HG02623 (cell line): ENCODE results near the gene LAMB2.

ENCODE experiments used
- ATAC-seq: cut with Tn5 transposase; IDR thresholded peaks from one replicate; pipeline ENCODE4 v1.9.1; 2021; ENCODE audit warnings: moderate library complexity; ENCODE audit not compliant: unreplicated experiment

The LAMB2 gene

DNA sequence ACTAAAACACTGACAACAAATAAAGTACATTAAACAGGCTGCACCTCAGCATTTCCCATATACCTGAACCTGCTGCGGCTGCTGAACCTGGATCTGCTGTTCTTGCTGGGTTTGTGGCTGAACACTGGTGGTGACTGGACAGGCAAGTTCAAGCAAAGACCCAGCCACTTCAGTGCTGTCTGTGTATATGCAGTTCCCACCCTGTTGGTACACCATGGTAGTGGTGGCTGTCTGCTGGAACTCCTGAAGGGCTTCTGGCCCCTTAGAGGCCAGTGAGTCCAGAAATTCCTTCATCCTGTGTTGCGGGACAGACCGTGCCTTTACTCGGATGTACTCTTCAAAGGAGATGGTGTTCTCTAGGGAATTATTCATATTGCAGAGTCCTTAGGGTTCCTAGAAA, 56.2 kb downstream of the LAMB2 start:
- no peak for ATAC-seq

DNA sequence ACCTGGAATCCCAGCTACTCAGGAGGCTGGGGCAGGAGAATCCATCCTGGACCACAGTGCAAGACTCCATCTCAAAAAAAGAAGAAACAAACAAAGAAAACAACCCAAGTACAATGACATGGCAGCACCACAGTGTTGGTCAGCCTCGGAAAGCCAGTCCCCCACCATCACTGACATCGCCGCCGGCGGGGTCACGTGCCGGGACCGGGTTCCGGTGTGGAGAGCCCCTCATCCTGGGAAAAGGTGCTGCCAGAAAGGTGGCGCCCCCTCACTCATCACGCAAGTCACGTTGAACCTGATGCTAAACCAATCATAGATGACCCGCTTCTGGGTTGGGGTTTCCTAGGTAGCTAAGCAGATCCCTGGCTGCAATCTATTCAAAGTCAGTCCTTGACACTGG, 56.7 kb downstream of the LAMB2 start:
- ATAC-seq = no peak
